C4-2B (cell line): ENCODE results near the gene HOXD12.

Source experiments
- CTCF ChIP-seq: fragments of 450-650 bp; conservative IDR thresholded peaks from 2 replicates; pipeline ENCODE4 v1.5.1; 2017; ENCODE audit warnings: mild to moderate bottlenecking
- ZFX ChIP-seq: fragments of 450-650 bp; IDR thresholded peaks from 2 replicates; pipeline ENCODE4 v1.6.1; 2017

- no peak for TF ChIP-seq CTCF
- no peak for TF ChIP-seq ZFX
Measured at GRCh38 chr2:176129813-176130146, 30.2 kb downstream of the HOXD12 start.
